DOHH2 (cell line): ENCODE results near the gene CDH24.

Source experiments
- H3F3A ChIP-seq: fragments of 200-600 bp; sonication (generic), shearing (Covaris generic); 2 replicates; pipeline ENCODE4 v1.6.0; 2016; ENCODE audit warnings: antibody characterized with exemption, mild to moderate bottlenecking; ENCODE audit not compliant: control insufficient read depth, insufficient read depth
- H3K27ac ChIP-seq: fragments of 200-600 bp; sonication (generic); 2 replicates; pipeline ENCODE4 v1.5.1; 2014; ENCODE audit warnings: low read depth, mild to moderate bottlenecking, low read length, moderate library complexity
- H3K27me3 ChIP-seq: fragments of 200-600 bp; sonication (generic); 2 replicates; pipeline ENCODE4 v1.6.1; 2014; ENCODE audit warnings: mild to moderate bottlenecking, low read length, mixed read lengths; ENCODE audit not compliant: control insufficient read depth
- H3K36me3 ChIP-seq: fragments of 200-600 bp; sonication (generic); 2 replicates; pipeline ENCODE4 v1.6.1; 2014; ENCODE audit warnings: mild to moderate bottlenecking, low read length, moderate library complexity, mixed read lengths; ENCODE audit not compliant: control insufficient read depth
- H3K4me1 ChIP-seq: fragments of 200-600 bp; sonication (generic); 2 replicates; pipeline ENCODE4 v1.6.1; 2014; ENCODE audit warnings: mild to moderate bottlenecking, low read length, mixed read lengths; ENCODE audit not compliant: control insufficient read depth
- H3K4me2 ChIP-seq: fragments of 200-600 bp; sonication (generic); 2 replicates; pipeline ENCODE4 v1.6.0; 2014; ENCODE audit warnings: mild to moderate bottlenecking, low read length, moderate library complexity
- H3K4me3 ChIP-seq: fragments of 200-600 bp; sonication (generic); 2 replicates; pipeline ENCODE4 v1.5.1; 2014; ENCODE audit warnings: mild to moderate bottlenecking, low read length, mixed read lengths
- H3K79me2 ChIP-seq: fragments of 200-600 bp; sonication (generic); 2 replicates; pipeline ENCODE4 v1.6.1; 2014; ENCODE audit warnings: mild to moderate bottlenecking, low read length, mixed read lengths; ENCODE audit not compliant: control insufficient read depth
- H3K9me2 ChIP-seq: fragments of 200-600 bp; sonication (generic); replicated peaks from 2 replicates; pipeline ENCODE4 v1.6.1; 2014; ENCODE audit warnings: mild to moderate bottlenecking, low read length, mixed read lengths; ENCODE audit not compliant: control insufficient read depth
- H3K9me3 ChIP-seq: fragments of 200-600 bp; sonication (generic); 2 replicates; pipeline ENCODE4 v1.6.1; 2014; ENCODE audit warnings: antibody characterized with exemption, low read length, mixed read lengths; ENCODE audit not compliant: control insufficient read depth, insufficient read depth
- H4K20me1 ChIP-seq: fragments of 200-600 bp; sonication (generic); 2 replicates; pipeline ENCODE4 v1.6.0; 2014; ENCODE audit warnings: low read depth, mild to moderate bottlenecking, antibody characterized with exemption, low read length, moderate library complexity; ENCODE audit not compliant: control insufficient read depth, insufficient read depth
- EZH2phosphoT487 ChIP-seq: fragments of 200-600 bp; sonication (generic); IDR thresholded peaks from 2 replicates; pipeline ENCODE4 v1.6.1; 2017; ENCODE audit warnings: borderline replicate concordance, mild to moderate bottlenecking, antibody characterized with exemption, low read length, moderate library complexity, mixed read lengths
- TF ChIP-seq, protein P1 (sequence below): fragments of 200-600 bp; sonication (generic); IDR thresholded peaks from one replicate; pipeline ENCODE4 v1.5.1; 2014; ENCODE audit warnings: antibody characterized with exemption, mild to moderate bottlenecking, low read depth, low read length; ENCODE audit not compliant: poor library complexity, severe bottlenecking

Gene CDH24

DNA sequence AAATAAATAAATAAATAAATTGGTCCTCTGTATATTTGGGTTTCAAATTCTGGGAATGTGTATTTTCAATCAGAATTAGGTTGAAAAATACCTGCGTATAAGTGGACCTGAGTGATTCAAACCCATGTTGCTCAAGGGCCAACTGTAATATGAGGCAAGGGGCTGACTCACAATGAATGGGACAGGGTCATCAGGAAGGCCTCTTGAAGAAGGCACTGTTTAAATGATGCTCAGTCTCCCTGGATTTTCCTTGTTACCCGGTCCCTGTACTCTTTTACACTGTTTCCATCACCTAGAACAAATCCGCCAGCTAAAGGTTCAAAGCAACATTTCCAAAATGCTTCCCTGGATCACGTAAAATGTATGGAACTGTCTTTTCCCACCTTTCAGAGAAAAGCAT lies 26.4 kb downstream of the CDH24 start:
- Histone ChIP-seq H3K4me2 (no peak overlapping the region), H3K9me3 (no peaks in the 10 kb centered on the region), H3K36me3 (peaks cover 60% of the 10 kb centered on the region), H3K4me3 (no peak overlapping the region), H3K9me2 (no peaks in the 10 kb centered on the region), H3K27ac (no peak overlapping the region), H4K20me1 (no peaks in the 10 kb centered on the region), H3K79me2 (peaks cover 50% of the 10 kb centered on the region), H3K27me3 (no peaks in the 10 kb centered on the region), H3K4me1 (peaks cover 19% of the 10 kb centered on the region), H3F3A (no peaks in the 10 kb centered on the region)
- TF ChIP-seq, protein P1, sequence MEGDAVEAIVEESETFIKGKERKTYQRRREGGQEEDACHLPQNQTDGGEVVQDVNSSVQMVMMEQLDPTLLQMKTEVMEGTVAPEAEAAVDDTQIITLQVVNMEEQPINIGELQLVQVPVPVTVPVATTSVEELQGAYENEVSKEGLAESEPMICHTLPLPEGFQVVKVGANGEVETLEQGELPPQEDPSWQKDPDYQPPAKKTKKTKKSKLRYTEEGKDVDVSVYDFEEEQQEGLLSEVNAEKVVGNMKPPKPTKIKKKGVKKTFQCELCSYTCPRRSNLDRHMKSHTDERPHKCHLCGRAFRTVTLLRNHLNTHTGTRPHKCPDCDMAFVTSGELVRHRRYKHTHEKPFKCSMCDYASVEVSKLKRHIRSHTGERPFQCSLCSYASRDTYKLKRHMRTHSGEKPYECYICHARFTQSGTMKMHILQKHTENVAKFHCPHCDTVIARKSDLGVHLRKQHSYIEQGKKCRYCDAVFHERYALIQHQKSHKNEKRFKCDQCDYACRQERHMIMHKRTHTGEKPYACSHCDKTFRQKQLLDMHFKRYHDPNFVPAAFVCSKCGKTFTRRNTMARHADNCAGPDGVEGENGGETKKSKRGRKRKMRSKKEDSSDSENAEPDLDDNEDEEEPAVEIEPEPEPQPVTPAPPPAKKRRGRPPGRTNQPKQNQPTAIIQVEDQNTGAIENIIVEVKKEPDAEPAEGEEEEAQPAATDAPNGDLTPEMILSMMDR = no peak
- TF ChIP-seq EZH2phosphoT487 = no peak

DNA sequence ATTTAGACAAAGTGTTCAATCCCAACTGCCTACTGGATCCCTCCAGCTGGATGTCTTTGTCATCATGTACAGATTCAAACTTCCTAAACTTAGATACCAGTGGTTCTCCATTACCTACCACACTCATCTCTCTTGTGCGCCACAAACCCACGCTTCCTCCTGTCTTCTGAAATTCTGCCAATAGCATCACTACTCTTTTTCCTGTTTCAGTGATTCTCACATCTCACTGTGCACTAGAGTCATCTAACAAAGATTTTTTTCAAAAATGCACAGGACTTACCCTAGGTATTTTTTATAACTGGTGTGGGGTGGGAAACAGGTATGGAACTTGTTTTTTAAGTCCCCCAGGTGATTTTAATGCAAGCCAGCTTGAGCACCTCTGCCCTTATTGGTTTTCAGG lies 28.5 kb downstream of the CDH24 start:
- no peaks in the 10 kb centered on the region for H4K20me1 ChIP-seq
- TF ChIP-seq, protein P1 = no peak
- no peak for TF ChIP-seq EZH2phosphoT487
- H3K4me2 ChIP-seq = no peak overlapping the region
- H3K9me3 ChIP-seq = no peaks in the 10 kb centered on the region
- no peaks in the 10 kb centered on the region for H3K27me3 ChIP-seq
- H3K27ac ChIP-seq = no peak overlapping the region
- H3K4me3 ChIP-seq = no peak overlapping the region
- no peaks in the 10 kb centered on the region for H3F3A ChIP-seq
- H3K36me3 ChIP-seq = peaks cover 62% of the 10 kb centered on the region
- H3K9me2 ChIP-seq = no peaks in the 10 kb centered on the region
- peaks cover 9% of the 10 kb centered on the region for H3K4me1 ChIP-seq
- H3K79me2 ChIP-seq = peaks cover 40% of the 10 kb centered on the region

DNA sequence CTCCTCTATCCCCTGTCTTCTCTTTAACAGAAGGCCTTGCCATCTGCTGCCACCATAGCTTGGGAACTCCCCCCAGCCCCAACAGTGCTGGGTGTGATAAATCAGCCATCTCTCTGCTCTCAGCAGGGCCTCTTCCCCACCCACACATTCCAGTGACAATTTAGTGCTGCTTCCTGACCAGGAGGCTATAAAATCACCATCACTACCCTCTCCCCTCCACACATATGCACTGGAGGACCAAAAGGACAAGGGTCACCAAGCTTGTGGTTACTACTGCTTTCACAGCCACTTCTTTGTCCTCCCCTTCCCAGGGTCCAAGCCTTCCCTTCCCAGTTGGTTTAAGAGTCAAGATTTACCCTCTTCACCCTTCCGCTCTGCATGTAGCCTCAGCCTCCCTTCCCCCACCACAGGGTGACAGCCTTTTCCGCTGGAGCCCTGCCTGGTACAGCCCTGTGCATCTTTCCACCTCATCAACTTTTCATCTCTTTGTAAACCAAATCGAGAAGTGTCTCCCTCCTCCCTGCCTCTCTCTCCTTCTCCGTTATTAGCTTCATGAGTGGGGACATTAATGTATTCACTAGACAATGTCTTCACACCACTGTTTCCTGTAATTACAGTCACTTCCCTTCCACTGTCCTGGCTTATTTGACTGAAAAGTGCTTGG lies 32.0 kb downstream of the CDH24 start:
- H3K4me3 ChIP-seq = no peak overlapping the region
- no peaks in the 10 kb centered on the region for H3K9me3 ChIP-seq
- TF ChIP-seq EZH2phosphoT487 = no peak
- TF ChIP-seq, protein P1 = no peak
- H4K20me1 ChIP-seq = no peaks in the 10 kb centered on the region
- no peaks in the 10 kb centered on the region for H3K27me3 ChIP-seq
- peaks cover 9% of the 10 kb centered on the region for H3K79me2 ChIP-seq
- no peaks in the 10 kb centered on the region for H3K4me1 ChIP-seq
- H3K27ac ChIP-seq = no peak overlapping the region
- peaks cover 3% of the 10 kb centered on the region for H3F3A ChIP-seq
- H3K9me2 ChIP-seq = no peaks in the 10 kb centered on the region
- no peak overlapping the region for H3K4me2 ChIP-seq
- peaks cover 32% of the 10 kb centered on the region for H3K36me3 ChIP-seq
